ENCODE results near the gene MSLN.
"Not testable (repeated sequence)": the region's sequence is repeated elsewhere in the genome, so short reads cannot be mapped to it uniquely, and the experiment has no call there.

MSLN gene

DNA sequence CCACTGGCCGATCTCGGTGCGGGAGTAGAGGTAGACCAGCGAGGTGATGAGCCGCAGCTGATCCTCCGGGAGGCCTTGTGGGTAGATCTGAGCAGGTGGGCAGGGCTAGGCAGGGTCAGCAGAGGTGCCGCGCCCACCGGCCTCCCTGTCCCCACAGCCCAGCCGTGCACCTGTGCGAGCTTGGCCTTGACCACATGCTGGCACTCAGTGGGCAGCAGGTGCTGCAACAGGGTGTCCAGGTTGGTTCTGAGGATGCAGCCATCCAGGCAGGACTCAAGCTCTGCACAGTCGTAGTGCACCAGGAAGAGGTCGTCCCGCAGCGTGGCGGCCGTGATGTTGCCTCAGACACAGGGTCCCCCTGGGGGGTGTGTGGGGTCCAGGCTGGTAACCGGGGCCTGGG lies 12.4 kb downstream of the MSLN start:
- DNase-seq (ENCODE audit: low read depth), result no peak
- no peak overlapping the region for H3K4me3 ChIP-seq (ENCODE audit: low read length)
- H3K4me1 ChIP-seq (ENCODE audit: control insufficient read depth, insufficient read depth, low read length), result no peaks in the 10 kb centered on the region
- H3K9me3 ChIP-seq (ENCODE audit: control insufficient read depth, low read length), result no peaks in the 10 kb centered on the region
- peaks cover 11% of the 10 kb centered on the region for H3K27me3 ChIP-seq (replicated peaks; ENCODE audit: control insufficient read depth, insufficient read depth, low read length)
- H3K9ac ChIP-seq (ENCODE audit: low read length), result no peak overlapping the region
- no peaks in the 10 kb centered on the region for H3K36me3 ChIP-seq (ENCODE audit: control insufficient read depth, insufficient read depth, low read length, severe bottlenecking)

DNA sequence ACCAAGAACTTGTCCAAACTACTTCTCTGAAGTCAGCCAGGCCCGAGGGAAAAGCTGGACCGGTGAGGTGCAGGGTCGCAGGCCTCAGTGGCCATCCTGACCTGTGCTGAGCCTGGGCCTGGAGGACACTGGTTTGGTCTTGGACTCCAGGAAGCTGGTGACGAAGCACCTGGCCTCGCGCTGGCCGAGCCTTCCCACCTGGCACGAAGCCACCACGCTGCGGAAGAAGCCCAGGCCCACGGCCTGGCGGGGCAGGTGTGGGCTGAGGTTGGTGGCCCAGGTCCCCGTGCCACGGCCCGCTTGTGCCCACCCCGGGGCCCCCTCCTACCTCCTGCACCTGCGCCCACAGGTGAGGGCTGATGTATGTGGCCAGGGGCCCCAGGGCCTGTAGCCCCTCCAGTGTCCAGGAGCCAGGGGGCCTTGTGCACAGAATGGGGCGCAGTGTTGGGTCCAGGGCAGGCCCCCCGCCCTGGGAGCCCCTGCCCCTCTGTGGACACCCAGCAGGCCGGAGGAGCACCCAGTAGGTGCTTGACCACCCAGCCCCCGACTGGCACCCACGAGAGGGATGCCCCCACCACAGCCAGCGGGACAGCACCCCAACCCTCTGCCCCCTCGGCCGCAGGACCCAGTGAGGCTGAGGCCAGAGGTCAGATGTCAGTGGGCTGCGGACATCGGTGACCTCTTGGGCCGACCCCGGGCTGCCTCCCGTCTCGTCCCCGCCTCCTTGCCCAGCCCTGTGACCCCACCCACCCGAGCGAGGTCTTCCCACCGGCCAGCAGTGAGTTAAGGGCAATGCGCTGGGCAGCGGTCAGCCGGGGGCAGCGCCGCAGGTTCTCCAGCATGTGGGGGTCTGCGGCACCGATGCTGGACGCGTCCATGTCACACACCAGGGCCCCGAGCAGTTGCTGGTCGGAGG lies 13.8 kb downstream of the MSLN start:
- Histone ChIP-seq H3K9me3 (ENCODE audit: control insufficient read depth, low read length) (no peaks in the 10 kb centered on the region), H3K27me3 (replicated peaks; ENCODE audit: control insufficient read depth, insufficient read depth, low read length) (peaks cover 24% of the 10 kb centered on the region), H3K4me3 (ENCODE audit: low read length) (no peak overlapping the region), H3K9ac (ENCODE audit: low read length) (no peak overlapping the region), H3K36me3 (ENCODE audit: control insufficient read depth, insufficient read depth, low read length, severe bottlenecking) (no peaks in the 10 kb centered on the region), H3K4me1 (ENCODE audit: control insufficient read depth, insufficient read depth, low read length) (no peaks in the 10 kb centered on the region)
- DNase-seq (ENCODE audit: low read depth), result no peak

GRCh38 chr16:775236-775796 lies 14.8 kb downstream of the MSLN start:
- no peak for DNase-seq (ENCODE audit: low read depth)
- no peak overlapping the region for H3K4me3 ChIP-seq (ENCODE audit: low read length)
- H3K9me3 ChIP-seq (ENCODE audit: control insufficient read depth, low read length), result no peaks in the 10 kb centered on the region
- H3K36me3 ChIP-seq (ENCODE audit: control insufficient read depth, insufficient read depth, low read length, severe bottlenecking), result no peaks in the 10 kb centered on the region
- no peak overlapping the region for H3K9ac ChIP-seq (ENCODE audit: low read length)
- peaks cover 30% of the 10 kb centered on the region for H3K27me3 ChIP-seq (replicated peaks; ENCODE audit: control insufficient read depth, insufficient read depth, low read length)
- no peaks in the 10 kb centered on the region for H3K4me1 ChIP-seq (ENCODE audit: control insufficient read depth, insufficient read depth, low read length)

DNA sequence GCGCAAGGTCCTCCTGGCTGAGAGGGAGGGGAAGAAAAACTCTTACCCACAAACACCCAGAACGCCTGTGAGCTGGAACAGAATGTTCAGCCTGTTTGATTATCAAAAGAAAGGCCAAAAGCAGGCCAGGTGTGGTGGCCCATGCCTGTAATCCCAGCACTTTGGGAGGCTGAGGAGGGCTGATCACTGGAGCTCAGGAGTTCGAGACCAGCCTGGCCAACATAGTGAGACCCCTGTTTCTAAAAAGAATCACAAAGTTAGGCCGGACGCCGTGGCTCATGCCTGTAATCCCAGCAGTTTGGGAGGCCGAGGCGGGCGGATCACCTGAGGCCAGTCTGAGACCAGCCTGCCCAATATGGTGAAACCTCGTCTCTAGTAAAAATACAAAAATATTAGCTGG lies 15.8 kb downstream of the MSLN start:
- DNase-seq (ENCODE audit: low read depth); H3K9ac ChIP-seq (ENCODE audit: low read length); H3K4me1 ChIP-seq (ENCODE audit: control insufficient read depth, insufficient read depth, low read length); H3K36me3 ChIP-seq (ENCODE audit: control insufficient read depth, insufficient read depth, low read length, severe bottlenecking); H3K4me3 ChIP-seq (ENCODE audit: low read length); H3K9me3 ChIP-seq (ENCODE audit: control insufficient read depth, low read length): not testable (repeated sequence)
- H3K27me3 ChIP-seq (replicated peaks; ENCODE audit: control insufficient read depth, insufficient read depth, low read length), result peaks cover 30% of the 10 kb centered on the region

DNA sequence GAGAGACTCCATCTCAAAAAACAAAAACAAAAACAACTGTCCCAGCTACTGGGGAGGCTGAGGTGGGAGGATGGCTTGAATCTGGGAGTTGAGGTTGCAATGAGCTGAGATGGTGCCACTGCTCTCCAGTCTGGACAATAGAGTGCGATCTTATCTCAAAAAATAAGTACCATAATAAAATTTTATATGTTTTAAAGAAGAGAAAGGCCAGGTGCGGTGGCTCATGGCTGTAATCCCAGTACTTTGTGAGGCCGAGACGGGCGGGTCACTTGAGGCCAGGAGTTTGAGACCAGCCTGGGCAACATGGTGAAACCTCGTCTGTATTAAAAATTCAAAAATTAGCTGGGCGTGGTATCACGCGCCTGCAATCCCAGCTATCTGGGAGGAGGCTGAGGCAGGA lies 16.3 kb downstream of the MSLN start:
- Histone ChIP-seq H3K36me3 (ENCODE audit: control insufficient read depth, insufficient read depth, low read length, severe bottlenecking) (no peaks in the 10 kb centered on the region), H3K9ac (ENCODE audit: low read length) (no peak overlapping the region), H3K4me1 (ENCODE audit: control insufficient read depth, insufficient read depth, low read length) (peaks cover 4% of the 10 kb centered on the region), H3K9me3 (ENCODE audit: control insufficient read depth, low read length) (no peaks in the 10 kb centered on the region), H3K27me3 (replicated peaks; ENCODE audit: control insufficient read depth, insufficient read depth, low read length) (peaks cover 30% of the 10 kb centered on the region), H3K4me3 (ENCODE audit: low read length) (no peak overlapping the region)
- DNase-seq (ENCODE audit: low read depth), result no peak

DNA sequence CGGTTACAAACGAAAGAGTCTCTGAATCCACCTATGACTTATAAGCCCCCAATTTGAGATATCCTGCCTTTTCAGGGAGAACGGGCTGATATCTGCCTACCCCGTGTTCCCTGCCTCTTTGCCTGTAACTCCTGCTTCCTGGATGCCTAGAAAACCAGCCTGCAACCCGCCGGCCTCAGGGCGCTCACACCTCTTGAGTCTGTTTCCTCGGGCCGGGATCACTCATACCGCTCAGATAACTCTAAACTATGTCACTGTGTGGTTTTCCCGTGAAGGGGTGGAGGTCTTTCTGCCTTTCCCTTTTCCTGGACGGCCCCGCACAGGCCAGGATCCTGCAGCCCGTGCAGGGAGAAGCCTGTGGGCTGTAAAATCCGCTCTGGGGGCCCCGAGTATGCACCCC lies 17.3 kb downstream of the MSLN start:
- H3K9me3 ChIP-seq (ENCODE audit: control insufficient read depth, low read length), result no peaks in the 10 kb centered on the region
- H3K9ac ChIP-seq (ENCODE audit: low read length), result no peak overlapping the region
- peaks cover 4% of the 10 kb centered on the region for H3K4me1 ChIP-seq (ENCODE audit: control insufficient read depth, insufficient read depth, low read length)
- H3K27me3 ChIP-seq (replicated peaks; ENCODE audit: control insufficient read depth, insufficient read depth, low read length), result peaks cover 37% of the 10 kb centered on the region
- no peaks in the 10 kb centered on the region for H3K36me3 ChIP-seq (ENCODE audit: control insufficient read depth, insufficient read depth, low read length, severe bottlenecking)
- DNase-seq (ENCODE audit: low read depth), result peak; percentile 8
- H3K4me3 ChIP-seq (ENCODE audit: low read length), result no peak overlapping the region

DNA sequence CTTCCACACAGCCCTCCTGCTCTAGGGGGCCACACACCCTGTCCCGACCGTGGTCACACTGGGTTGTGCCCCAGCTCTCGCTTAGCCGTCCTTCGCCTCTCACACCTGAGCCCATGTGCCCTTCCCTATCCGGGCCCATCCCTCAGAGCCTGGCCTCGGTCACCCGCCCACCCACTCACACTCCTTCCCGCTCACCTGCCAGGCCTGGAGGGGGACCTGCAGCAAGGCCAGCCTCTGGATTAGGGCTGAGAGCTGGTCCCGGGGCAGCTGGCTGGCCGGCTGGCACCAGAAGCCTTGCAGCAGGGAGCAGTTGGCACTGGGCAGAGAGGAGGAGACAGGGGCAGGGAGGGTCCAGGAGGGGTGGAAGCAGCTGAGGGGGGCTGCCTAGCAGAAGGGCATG lies 17.9 kb downstream of the MSLN start:
- H3K36me3 ChIP-seq (ENCODE audit: control insufficient read depth, insufficient read depth, low read length, severe bottlenecking), result no peaks in the 10 kb centered on the region
- no peaks in the 10 kb centered on the region for H3K9me3 ChIP-seq (ENCODE audit: control insufficient read depth, low read length)
- no peak overlapping the region for H3K4me3 ChIP-seq (ENCODE audit: low read length)
- peaks cover 4% of the 10 kb centered on the region for H3K4me1 ChIP-seq (ENCODE audit: control insufficient read depth, insufficient read depth, low read length)
- no peak overlapping the region for H3K9ac ChIP-seq (ENCODE audit: low read length)
- H3K27me3 ChIP-seq (replicated peaks; ENCODE audit: control insufficient read depth, insufficient read depth, low read length), result peaks cover 41% of the 10 kb centered on the region
- DNase-seq (ENCODE audit: low read depth), result no peak

DNA sequence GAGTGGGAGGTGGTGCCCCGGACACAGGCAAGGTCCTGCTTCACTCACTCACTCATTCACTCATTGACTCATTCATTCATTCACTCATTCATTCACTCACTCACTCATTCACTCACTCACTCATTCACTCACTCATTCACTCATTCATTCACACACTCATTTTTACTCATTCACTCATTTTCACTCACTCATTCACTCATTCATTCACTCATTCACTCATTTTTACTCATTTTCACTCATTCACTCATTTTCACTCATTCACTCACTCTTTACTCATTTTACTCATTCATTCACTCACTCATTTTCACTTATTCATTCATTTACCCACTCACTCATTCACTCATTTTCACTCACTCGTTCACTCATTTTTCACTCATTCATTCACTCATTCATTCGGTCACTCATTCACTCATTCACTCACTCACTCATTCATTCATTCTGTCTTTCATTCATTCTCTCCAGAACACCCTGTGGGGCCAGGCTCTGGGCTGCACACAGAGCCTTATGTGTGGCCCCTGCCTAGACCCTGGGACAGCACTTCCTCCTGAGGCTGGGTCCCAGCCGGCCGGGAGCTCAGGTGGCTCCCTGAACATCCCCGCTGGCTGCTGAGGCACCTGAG lies 18.5 kb downstream of the MSLN start:
- no peak overlapping the region for H3K9ac ChIP-seq (ENCODE audit: low read length)
- H3K9me3 ChIP-seq (ENCODE audit: control insufficient read depth, low read length), result no peaks in the 10 kb centered on the region
- DNase-seq (ENCODE audit: low read depth), result no peak

DNA sequence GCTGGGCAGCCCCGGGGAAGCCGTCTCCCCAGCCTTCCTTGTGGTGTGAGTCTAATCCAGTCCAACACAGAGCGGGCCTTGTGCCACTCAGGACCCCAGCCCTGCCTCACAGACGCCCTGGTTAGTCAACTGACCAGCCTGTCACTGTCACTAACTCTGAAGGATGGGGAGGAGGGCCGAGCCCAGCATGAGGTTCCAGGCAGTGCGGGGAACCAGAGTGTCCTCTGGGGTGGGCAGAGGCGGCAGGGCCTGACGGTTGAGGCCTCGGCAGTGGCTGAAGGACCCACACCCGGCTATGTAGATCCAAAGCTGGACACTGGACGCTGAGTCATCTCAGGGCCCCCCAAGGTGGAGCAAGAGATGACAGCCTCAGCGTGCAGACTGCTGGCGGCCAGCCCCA lies 19.0 kb downstream of the MSLN start:
- Histone ChIP-seq H3K9me3 (ENCODE audit: control insufficient read depth, low read length) (no peaks in the 10 kb centered on the region), H3K4me1 (ENCODE audit: control insufficient read depth, insufficient read depth, low read length) (peaks cover 4% of the 10 kb centered on the region), H3K4me3 (ENCODE audit: low read length) (no peak overlapping the region), H3K27me3 (replicated peaks; ENCODE audit: control insufficient read depth, insufficient read depth, low read length) (peaks cover 42% of the 10 kb centered on the region), H3K9ac (ENCODE audit: low read length) (no peak overlapping the region), H3K36me3 (ENCODE audit: control insufficient read depth, insufficient read depth, low read length, severe bottlenecking) (no peaks in the 10 kb centered on the region)
- DNase-seq (ENCODE audit: low read depth), result no peak

More for the DNA sequence above, 18.5 kb downstream of the MSLN start:
- H3K36me3 ChIP-seq (ENCODE audit: control insufficient read depth, insufficient read depth, low read length, severe bottlenecking), result no peaks in the 10 kb centered on the region
- H3K27me3 ChIP-seq (replicated peaks; ENCODE audit: control insufficient read depth, insufficient read depth, low read length), result peaks cover 42% of the 10 kb centered on the region
- peaks cover 4% of the 10 kb centered on the region for H3K4me1 ChIP-seq (ENCODE audit: control insufficient read depth, insufficient read depth, low read length)
- no peak overlapping the region for H3K4me3 ChIP-seq (ENCODE audit: low read length)

DNA sequence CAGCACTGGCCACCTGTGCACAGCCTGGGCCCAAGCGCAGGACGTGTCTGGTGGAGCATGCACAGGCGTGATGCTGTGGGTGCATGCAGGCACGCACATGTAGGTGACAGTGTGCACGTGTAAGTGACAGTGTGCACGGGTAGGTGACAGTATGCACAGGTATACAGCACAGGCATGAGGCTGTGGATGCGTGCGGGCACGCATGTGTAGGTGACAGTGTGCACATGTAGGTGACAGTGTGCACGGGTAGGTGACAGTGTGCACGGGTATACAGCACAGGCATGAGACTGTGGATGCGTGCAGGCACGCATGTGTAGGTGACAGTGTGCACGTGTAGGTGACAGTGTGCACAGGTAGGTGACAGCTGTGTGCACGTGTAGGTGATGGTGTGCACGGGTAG lies 19.8 kb downstream of the MSLN start:
- DNase-seq (ENCODE audit: low read depth), result no peak
- H3K36me3 ChIP-seq (ENCODE audit: control insufficient read depth, insufficient read depth, low read length, severe bottlenecking), result no peaks in the 10 kb centered on the region
- no peak overlapping the region for H3K9ac ChIP-seq (ENCODE audit: low read length)
- peaks cover 4% of the 10 kb centered on the region for H3K4me1 ChIP-seq (ENCODE audit: control insufficient read depth, insufficient read depth, low read length)
- H3K4me3 ChIP-seq (ENCODE audit: low read length), result no peak overlapping the region
- H3K27me3 ChIP-seq (replicated peaks; ENCODE audit: control insufficient read depth, insufficient read depth, low read length), result peaks cover 42% of the 10 kb centered on the region
- H3K9me3 ChIP-seq (ENCODE audit: control insufficient read depth, low read length), result no peaks in the 10 kb centered on the region

DNA sequence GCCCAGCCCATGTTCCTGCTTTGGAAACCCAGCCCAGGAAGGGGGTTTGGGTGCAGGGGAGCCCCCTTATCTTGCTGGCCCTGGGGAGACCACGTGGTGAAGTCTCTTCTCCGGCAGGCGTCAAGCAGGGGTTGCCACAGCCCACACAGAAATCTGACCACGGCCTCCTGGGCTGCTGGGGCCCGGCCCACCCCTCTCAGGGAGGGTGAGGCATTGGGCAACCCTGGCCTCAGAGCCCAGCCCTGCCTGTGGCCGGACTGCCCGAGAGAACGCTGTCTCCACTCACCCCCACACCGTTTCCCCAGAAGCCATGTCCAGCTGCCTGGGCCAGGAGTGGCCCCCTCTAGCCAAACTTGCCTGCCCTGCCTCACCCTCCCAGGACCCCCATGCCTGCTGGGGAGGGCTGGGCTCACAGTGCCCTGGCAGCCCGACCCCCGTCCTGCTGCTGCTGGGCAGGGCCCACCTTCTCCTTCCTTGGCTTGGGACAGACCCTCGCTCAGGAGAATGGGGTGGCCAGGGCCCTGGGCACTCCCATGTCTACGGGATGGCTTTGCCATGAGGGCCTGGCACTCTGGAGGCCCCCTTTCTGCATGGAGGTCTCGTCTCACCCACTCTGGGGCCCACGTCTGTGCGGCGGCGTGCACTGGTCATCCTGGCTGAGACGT lies 20.9 kb downstream of the MSLN start:
- Histone ChIP-seq H3K9ac (ENCODE audit: low read length) (no peak overlapping the region), H3K4me3 (ENCODE audit: low read length) (no peak overlapping the region), H3K9me3 (ENCODE audit: control insufficient read depth, low read length) (no peaks in the 10 kb centered on the region), H3K27me3 (replicated peaks; ENCODE audit: control insufficient read depth, insufficient read depth, low read length) (peaks cover 38% of the 10 kb centered on the region), H3K36me3 (ENCODE audit: control insufficient read depth, insufficient read depth, low read length, severe bottlenecking) (peaks cover 5% of the 10 kb centered on the region), H3K4me1 (ENCODE audit: control insufficient read depth, insufficient read depth, low read length) (peaks cover 4% of the 10 kb centered on the region)
- DNase-seq (ENCODE audit: low read depth), result no peak

Measured in adipocyte (in vitro differentiated cells).